SH-SY5Y (cell line): ENCODE results near the gene VAT1.

Experiments used
- GATA2 ChIP-seq: IDR thresholded peaks from 2 replicates; pipeline ENCODE4 v1.6.1; 2011; ENCODE audit warnings: mild to moderate bottlenecking, low read depth, low read length
- GATA3 ChIP-seq: IDR thresholded peaks from 2 replicates; pipeline ENCODE4 v1.6.1; 2011; ENCODE audit warnings: low read depth, mild to moderate bottlenecking, low read length, moderate library complexity

The VAT1 gene

DNA sequence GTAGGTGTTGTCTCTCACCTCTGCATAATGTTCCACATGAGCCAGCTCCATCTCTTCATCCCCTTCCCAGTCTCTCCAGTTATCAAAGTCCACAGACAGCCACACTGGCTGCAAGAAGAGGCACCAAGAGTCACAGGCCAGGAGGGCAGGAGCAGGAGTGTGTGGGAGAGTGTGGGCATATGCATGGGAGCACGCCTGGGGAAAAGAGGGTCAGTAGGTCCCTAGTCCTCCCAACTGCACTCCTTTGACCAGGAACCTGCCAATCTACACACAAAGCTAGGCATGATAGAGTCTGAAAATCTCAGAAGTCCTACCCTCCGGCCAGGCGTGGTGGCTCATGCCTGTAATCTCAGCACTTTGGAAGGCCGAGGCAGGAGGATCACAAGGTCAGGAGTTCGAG lies 50.6 kb downstream of the VAT1 start:
- no peak for TF ChIP-seq GATA2
- no peak for TF ChIP-seq GATA3

DNA sequence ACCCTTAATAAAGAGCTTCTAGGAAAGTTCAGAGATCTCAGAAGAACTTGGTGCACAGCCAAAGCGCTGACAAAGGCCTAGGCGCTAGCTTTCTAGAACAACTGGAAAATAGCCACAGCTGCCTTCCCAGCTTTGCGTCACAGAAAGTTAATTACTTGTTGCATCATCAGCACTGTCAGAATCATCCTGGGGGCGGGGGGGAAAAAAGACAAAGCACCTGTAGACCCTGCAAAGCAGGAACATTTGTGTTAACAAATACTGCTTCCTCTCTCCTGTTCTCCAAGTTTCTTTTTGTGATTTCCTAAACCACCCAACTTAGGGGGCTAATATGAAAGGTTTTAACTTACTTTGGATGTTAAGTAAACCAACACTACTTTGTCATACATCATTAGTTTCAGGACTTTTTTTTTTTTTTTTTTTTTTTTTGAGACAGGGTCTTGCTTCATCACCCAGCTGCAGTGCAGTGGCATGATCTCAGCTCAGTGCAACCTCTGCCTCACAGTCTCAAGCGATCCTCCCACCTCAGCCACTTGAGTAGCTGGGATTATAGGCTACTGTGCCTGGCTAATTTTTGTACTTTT lies 53.1 kb downstream of the VAT1 start:
- TF ChIP-seq GATA2 = no peak
- no peak for TF ChIP-seq GATA3

DNA sequence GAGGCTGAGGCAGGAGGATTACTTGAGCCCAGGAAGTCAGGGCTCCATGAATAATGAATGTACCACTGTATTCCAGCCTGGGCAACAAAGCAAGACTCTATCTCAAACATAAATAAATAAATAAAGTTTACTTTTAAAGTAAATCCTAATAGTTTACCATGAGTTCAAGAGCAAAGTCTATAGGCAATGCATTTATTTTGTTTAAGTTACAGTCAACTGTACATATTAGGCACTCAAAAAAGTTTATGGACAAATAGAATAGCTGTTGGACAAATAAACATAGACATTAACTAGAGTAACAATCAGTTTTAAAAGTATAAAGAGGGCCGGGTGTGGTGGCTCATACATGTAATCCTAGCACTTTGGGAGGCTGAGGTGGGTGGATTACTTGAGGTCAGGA lies 54.3 kb downstream of the VAT1 start:
- TF ChIP-seq GATA3 = no peak
- no peak for TF ChIP-seq GATA2
